NCI-H2107 treated with DMSO at 0.1 percent for 48 hours (cell line): Measurements from ENCODE around the gene FUT1.
"Not testable (repeated sequence)": the region's sequence is repeated elsewhere in the genome, so short reads cannot be mapped to it uniquely, and the experiment has no call there.

ENCODE experiments used
- DNase-seq: peaks from one replicate; lab custom pipeline; 2025; ENCODE audit not compliant: unreplicated experiment; lab: John Stamatoyannopoulos, UW

FUT1 gene

GRCh38 chr19:48718711-48719231, 33.7 kb downstream of the FUT1 start:
- no peak for DNase-seq

GRCh38 chr19:48718106-48718505, 34.3 kb downstream of the FUT1 start:
- not testable (repeated sequence) for DNase-seq

- DNase-seq: no peak
Measured at GRCh38 chr19:48716562-48717291, 35.7 kb downstream of the FUT1 start.

GRCh38 chr19:48715681-48716171, 36.7 kb downstream of the FUT1 start:
- no peak for DNase-seq

GRCh38 chr19:48714759-48715675, 37.4 kb downstream of the FUT1 start:
- no peak for DNase-seq

GRCh38 chr19:48713864-48714755, 38.3 kb downstream of the FUT1 start:
- DNase-seq: peak; percentile 98

- no peak for DNase-seq
Measured at GRCh38 chr19:48713041-48713863, 39.2 kb downstream of the FUT1 start.

- DNase-seq: no peak
Measured at GRCh38 chr19:48711106-48711662, 41.3 kb downstream of the FUT1 start.

- DNase-seq: no peak
Measured at GRCh38 chr19:48708471-48708870, 44.0 kb downstream of the FUT1 start.

GRCh38 chr19:48705431-48705830, 47.0 kb downstream of the FUT1 start:
- no peak for DNase-seq

- DNase-seq: no peak
Measured at GRCh38 chr19:48703316-48703715, 49.1 kb downstream of the FUT1 start.

GRCh38 chr19:48702701-48703100, 49.7 kb downstream of the FUT1 start:
- DNase-seq: no peak

- no peak for DNase-seq
Measured at GRCh38 chr19:48698046-48698445, 54.4 kb downstream of the FUT1 start.
